HPDE6-E6E7 (cell line): ENCODE results near the gene U2AF2.

Source experiments
- DNase-seq: peaks from one replicate; pipeline ENCODE4 v3.0.0; 2011; ENCODE audit warnings: missing footprints; ENCODE audit errors: extremely low spot score

Gene U2AF2

GRCh38 chr19:55675661-55676354, 21.0 kb downstream of the U2AF2 start:
- no peak for DNase-seq

GRCh38 chr19:55676383-55676782, 21.5 kb downstream of the U2AF2 start:
- DNase-seq = no peak

GRCh38 chr19:55676889-55677505, 22.2 kb downstream of the U2AF2 start:
- DNase-seq = no peak

- no peak for DNase-seq
Measured at GRCh38 chr19:55677572-55678028, 22.8 kb downstream of the U2AF2 start.

GRCh38 chr19:55678121-55678671, 23.4 kb downstream of the U2AF2 start:
- DNase-seq = no peak

- no peak for DNase-seq
Measured at GRCh38 chr19:55679343-55680257, 24.8 kb downstream of the U2AF2 start.

- no peak for DNase-seq
Measured at GRCh38 chr19:55680339-55681130, 25.7 kb downstream of the U2AF2 start.

GRCh38 chr19:55681131-55682092, 26.6 kb downstream of the U2AF2 start:
- DNase-seq = no peak

- DNase-seq = no peak
Measured at GRCh38 chr19:55683449-55684261, 28.8 kb downstream of the U2AF2 start.

- DNase-seq = no peak
Measured at GRCh38 chr19:55684946-55685681, 30.3 kb downstream of the U2AF2 start.

- DNase-seq = no peak
Measured at GRCh38 chr19:55685776-55686175, 30.9 kb downstream of the U2AF2 start.

GRCh38 chr19:55686311-55687050, 31.6 kb downstream of the U2AF2 start:
- no peak for DNase-seq

GRCh38 chr19:55687281-55688201, 32.7 kb downstream of the U2AF2 start:
- DNase-seq = no peak

GRCh38 chr19:55688422-55689218, 33.8 kb downstream of the U2AF2 start:
- DNase-seq = no peak

- no peak for DNase-seq
Measured at GRCh38 chr19:55689411-55690108, 34.7 kb downstream of the U2AF2 start.
